ENCODE results near the gene RPL22. TPM values are rescaled to one million over a fixed set of nuclear protein-coding genes. Genes with fewer than 3 reads are reported as not detected.

The RPL22 gene
- total and polyA plus RNA-seq, 2 of the 8 experiments (the other 6 are each of a cell fraction or from before 2014, with no cell fraction given): 133 to 521 TPM

DNA sequence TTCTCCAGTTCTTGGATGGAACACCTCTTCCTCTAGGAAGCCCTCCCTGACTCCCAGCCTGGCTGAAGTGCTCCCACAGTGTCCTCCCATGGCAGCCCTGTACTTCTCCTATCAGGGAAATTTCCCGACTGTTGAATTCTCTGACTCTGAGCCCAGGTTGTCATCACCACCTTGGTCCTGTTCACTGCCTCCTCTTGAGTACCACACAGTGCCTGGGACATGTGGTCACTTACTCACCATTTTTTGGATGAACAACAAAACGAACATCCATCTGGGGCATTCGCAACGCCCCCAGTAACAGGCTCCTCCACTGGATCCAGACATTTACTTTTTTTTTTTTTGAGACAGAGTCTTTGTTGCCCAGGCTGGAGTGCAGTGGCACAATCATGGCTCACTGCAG, 56.7 kb downstream of the RPL22 start:
- 100% methylated on average over 2 of the region's 4 CpGs; no CpG with 5 or more reads in 1 of the 2 experiments for WGBS, 2 experiments (ENCODE audit: extremely low coverage in 1 of 2, insufficient coverage in 1 of 2, insufficient read length in 1 of 2, insufficient replicate concordance in 2 of 2, low coverage in 1 of 2, low lambda C conversion rate in 2 of 2, missing lambda C conversion rate in 1 of 2)
- no peak for FAIRE-seq
- H3K18ac ChIP-seq (ENCODE audit: extremely low read depth, low read length): no peak overlapping the region
- no peak overlapping the region for H3K4me3 ChIP-seq (ENCODE audit: extremely low read depth in 1 of 4, insufficient read depth in 2 of 4, low read depth in 3 of 4, low read length in 4 of 4)
- peaks cover 0 to 7% (median 4%) of the 10 kb centered on the region in 4 experiments; a peak in 6 of 7 replicates for H3K27me3 ChIP-seq (replicated peaks in 1 of 4; ENCODE audit: control insufficient read depth in 3 of 4, extremely low read depth in 1 of 4, insufficient read depth in 3 of 4, low read length in 3 of 4)
- ChIA-PET CTCF (ENCODE audit: partially characterized antibody) (interaction anchor here (1.4 to 1.8 kb wide), 3 partner anchors 9 to 24 kb away, joined by 3 to 7 read pairs (median 3); no protein-coding TSS in a partner anchor), POLR2A (ENCODE audit: partially characterized antibody) (interaction anchor here (1.1 kb wide), 1 partner anchor 29 kb away, joined by 3 read pairs; no protein-coding TSS in a partner anchor)
- H3K4ac ChIP-seq (replicated peaks; ENCODE audit: insufficient read length, low read depth, low read length): no peak overlapping the region
- no peak overlapping the region for H3K23ac ChIP-seq (ENCODE audit: insufficient read length)
- no peak overlapping the region for H3K27ac ChIP-seq (ENCODE audit: low read depth, low read length)
- H3K14ac ChIP-seq (ENCODE audit: insufficient read length): no peak overlapping the region
- H2BK12ac ChIP-seq (ENCODE audit: low read depth, low read length): no peak overlapping the region
- H4K5ac ChIP-seq (ENCODE audit: insufficient read length, low read depth, low read length): no peak overlapping the region
- no peak overlapping the region for H3K4me2 ChIP-seq (ENCODE audit: insufficient read depth in 1 of 2, low read depth in 2 of 2, low read length in 2 of 2)
- no peak overlapping the region for H2BK120ac ChIP-seq (replicated peaks; ENCODE audit: low read depth, low read length)
- H2AFZ ChIP-seq (ENCODE audit: low read length): no peak overlapping the region
- no peaks in the 10 kb centered on the region; a peak in 1 of 8 replicates for H3K36me3 ChIP-seq (ENCODE audit: control insufficient read depth in 2 of 4, insufficient read depth in 4 of 4, low read length in 3 of 4)
- H2AK5ac ChIP-seq (ENCODE audit: low read depth, low read length): no peak overlapping the region; the same call in 1 of the 2 replicates
- H2BK5ac ChIP-seq (ENCODE audit: low read depth, low read length): no peak overlapping the region
- TF ChIP-seq TCF12 (IDR thresholded peaks at IDR 0.05; ENCODE audit: low read depth, low read length) (no peak), SIRT6 (IDR thresholded peaks at IDR 0.05; ENCODE audit: low read length) (no peak), RXRA (IDR thresholded peaks at IDR 0.05; ENCODE audit: insufficient read depth, low read depth, low read length) (no peak), ATF2 (IDR thresholded peaks at IDR 0.05; ENCODE audit: low read length) (no peak)
- H3K23me2 ChIP-seq (ENCODE audit: low read depth, low read length): no peaks in the 10 kb centered on the region
- no peaks in the 10 kb centered on the region for H3K79me2 ChIP-seq (ENCODE audit: control insufficient read depth in 1 of 2, insufficient read depth in 2 of 2, low read length in 2 of 2)
- H2BK20ac ChIP-seq (ENCODE audit: low read length): no peak overlapping the region
- H4K20me1 ChIP-seq (replicated peaks in 1 of 2; ENCODE audit: control insufficient read depth in 1 of 2, insufficient read depth in 2 of 2, low read length in 2 of 2): peaks cover 0 to 3% of the 10 kb centered on the region in 2 experiments
- H4K91ac ChIP-seq (replicated peaks; ENCODE audit: insufficient read length, low read length): no peak overlapping the region
- H3K9me3 ChIP-seq (ENCODE audit: insufficient read depth in 2 of 2, low read depth in 1 of 2, low read length in 1 of 2): no peaks in the 10 kb centered on the region
- no peak for DNase-seq (ENCODE audit: low read depth in 1 of 2, low spot score in 2 of 2)
- no peak overlapping the region for H4K8ac ChIP-seq (ENCODE audit: extremely low read depth, insufficient read depth, low read length)
- H3K79me1 ChIP-seq (ENCODE audit: low read depth, low read length): no peaks in the 10 kb centered on the region
- H3K56ac ChIP-seq (replicated peaks; ENCODE audit: insufficient read length, low read depth, low read length): no peak overlapping the region
- peaks cover 0 to 11% (median under 1%) of the 10 kb centered on the region in 4 experiments; a peak in 2 of 7 replicates for H3K4me1 ChIP-seq (replicated peaks in 1 of 4; ENCODE audit: control insufficient read depth in 3 of 4, insufficient read depth in 4 of 4, low read length in 3 of 4)
- H3K9ac ChIP-seq (replicated peaks in 1 of 4; ENCODE audit: extremely low read depth in 1 of 4, low read depth in 3 of 4, low read length in 3 of 4): no peak overlapping the region
- H2BK15ac ChIP-seq (ENCODE audit: low read length): no peak overlapping the region
